Subcutaneous adipose tissue (tissue), 4 donors: ENCODE data around the gene PSMD6. TPM values are rescaled to one million over a fixed set of nuclear protein-coding genes. Genes with fewer than 3 reads are reported as not detected.

ENCODE experiments used
- CTCF ChIP-seq: fragments of 450-650 bp; IDR thresholded peaks from one replicate; pipeline ENCODE4 v1.5.1; 2016; ENCODE audit warnings: low read depth, mild to moderate bottlenecking, control low read depth, antibody characterized with exemption, moderate library complexity
- small RNA-seq: library from RNA; depleted of rRNA; stranded (forward); fragments of <200 nt; gene quantifications from one replicate; pipeline ENCODE3, GENCODE V24; 2016
- total RNA-seq, 4 donors: library from RNA; depleted of rRNA; stranded (reverse); fragments of >200 nt; gene quantifications; one replicate each; pipeline ENCODE4 v1.1.0, GENCODE V29; 2016

The PSMD6 gene
- total RNA-seq, 4 donors from 2014 or later: 51.8 to 89.0 (median 75.4) TPM

GRCh38 chr3:63966871-63967270, 56.4 kb downstream of the PSMD6 start:
- no peak for TF ChIP-seq CTCF

GRCh38 chr3:63966007-63966406, 57.3 kb downstream of the PSMD6 start:
- TF ChIP-seq CTCF: no peak

GRCh38 chr3:63964681-63965485, 58.4 kb downstream of the PSMD6 start:
- no peak for TF ChIP-seq CTCF

- TF ChIP-seq CTCF: no peak
These were observed 59.8 kb downstream of the PSMD6 start for GRCh38 chr3:63963496-63963895.

- TF ChIP-seq CTCF: no peak
These were observed 61.4 kb downstream of the PSMD6 start for GRCh38 chr3:63961891-63962290.

Small RNA genes within 50 kb of the gene (small RNA-seq; reads per million reads assigned to genes)
- gene RF00012: not detected

Other genes starting within 250 kb of the PSMD6 start
- gene C3orf49, start 204.2 kb downstream of the PSMD6 start, total RNA-seq: not detected
- 100 to 1,000 TPM in 1 of 4 donors, 10 to 100 TPM in 3; 32.0 to 113 (median 49.6) TPM for gene THOC7, start 159.7 kb downstream of the PSMD6 start, total RNA-seq
- 10 to 100 TPM; 22.2 to 42.8 (median 35.0) TPM for gene ATXN7, start 159.6 kb downstream of the PSMD6 start, total RNA-seq
- not detected for gene SCAANT1, start 111.1 kb downstream of the PSMD6 start, total RNA-seq
- gene PRICKLE2, start 202.0 kb upstream of the PSMD6 start, total RNA-seq: 10 to 100 TPM; 54.3 to 98.6 (median 62.5) TPM